Dendritic cell treated with granulocyte-macrophage colony-stimulating factor and Interleukin-4, amounts not matched to agents 40 ng/mL and 50 ng/mL, for 4 days (primary cell): ENCODE results near the gene ESR1.

Experiments used
- H3K27ac Mint-ChIP-seq: one replicate; pipeline ENCODE4 v1.8.0; 2022; ENCODE audit warnings: mild to moderate bottlenecking, mixed read lengths
- H3K27me3 Mint-ChIP-seq: one replicate; pipeline ENCODE4 v1.8.0; 2022; ENCODE audit warnings: mild to moderate bottlenecking, mixed read lengths
- H3K36me3 Mint-ChIP-seq: one replicate; pipeline ENCODE4 v1.8.0; 2022; ENCODE audit warnings: low read depth, mixed read lengths
- H3K4me1 Mint-ChIP-seq: one replicate; pipeline ENCODE4 v1.8.0; 2022; ENCODE audit warnings: low read depth, mixed read lengths
- H3K4me3 Mint-ChIP-seq: one replicate; pipeline ENCODE4 v1.8.0; 2022; ENCODE audit warnings: mild to moderate bottlenecking, moderate library complexity, mixed read lengths
- H3K9me3 Mint-ChIP-seq: one replicate; pipeline ENCODE4 v1.8.0; 2022; ENCODE audit warnings: mixed read lengths
- intact Hi-C: fragments of 100-400 bp; cut with micrococcal nuclease; formaldehyde crosslinking; loops from one replicate; pipeline ENCODE4 v1.15.0; 2022

The ESR1 gene

DNA sequence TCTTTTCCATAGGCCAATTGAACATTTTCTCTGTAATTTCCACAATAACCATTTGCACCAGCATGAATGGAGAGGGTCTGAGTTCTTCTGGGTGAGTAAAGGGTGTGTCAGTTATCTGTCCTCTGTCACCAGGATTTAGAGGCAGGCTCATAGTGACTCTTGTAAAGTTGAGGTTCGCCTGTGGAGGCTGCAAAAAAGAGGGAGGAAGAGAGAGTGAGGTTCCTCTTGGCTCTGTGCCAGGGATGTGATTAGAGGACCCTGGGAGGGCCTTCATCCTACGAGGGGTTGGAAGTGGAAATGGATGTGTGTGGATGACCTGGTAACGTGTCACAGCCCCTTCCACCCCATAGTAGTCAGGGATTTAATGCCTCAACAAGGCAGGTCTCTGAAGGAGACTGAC lies 242.0 kb downstream of the ESR1 start:
- peaks cover 5% of the 10 kb centered on the region for H3K4me1 Mint-ChIP-seq
- intact Hi-C loops: no loop called here
- no peaks in the 10 kb centered on the region for H3K9me3 Mint-ChIP-seq
- H3K27ac Mint-ChIP-seq: no peak overlapping the region
- no peaks in the 10 kb centered on the region for H3K36me3 Mint-ChIP-seq
- no peaks in the 10 kb centered on the region for H3K27me3 Mint-ChIP-seq
- H3K4me3 Mint-ChIP-seq: no peak overlapping the region

GRCh38 chr6:152050451-152051195 lies 243.1 kb downstream of the ESR1 start:
- no peak overlapping the region for H3K4me3 Mint-ChIP-seq
- no peaks in the 10 kb centered on the region for H3K9me3 Mint-ChIP-seq
- no peaks in the 10 kb centered on the region for H3K27me3 Mint-ChIP-seq
- no peaks in the 10 kb centered on the region for H3K36me3 Mint-ChIP-seq
- H3K27ac Mint-ChIP-seq: no peak overlapping the region
- intact Hi-C loops: no loop called here
- H3K4me1 Mint-ChIP-seq: peaks cover 5% of the 10 kb centered on the region

- no peaks in the 10 kb centered on the region for H3K36me3 Mint-ChIP-seq
- intact Hi-C loops: no loop called here
These were observed 244.6 kb downstream of the ESR1 start for GRCh38 chr6:152052061-152052460.

GRCh38 chr6:152053332-152053731 lies 245.8 kb downstream of the ESR1 start:
- Mint-ChIP-seq H3K27me3 (no peaks in the 10 kb centered on the region), H3K9me3 (no peaks in the 10 kb centered on the region), H3K4me1 (peaks cover 5% of the 10 kb centered on the region), H3K27ac (no peak overlapping the region), H3K36me3 (no peaks in the 10 kb centered on the region), H3K4me3 (no peak overlapping the region)
- intact Hi-C loops: no loop called here

More at GRCh38 chr6:152052061-152052460, 244.6 kb downstream of the ESR1 start:
- H3K9me3 Mint-ChIP-seq: no peaks in the 10 kb centered on the region
- no peak overlapping the region for H3K27ac Mint-ChIP-seq
- H3K4me1 Mint-ChIP-seq: peaks cover 5% of the 10 kb centered on the region
- H3K27me3 Mint-ChIP-seq: no peaks in the 10 kb centered on the region
- no peak overlapping the region for H3K4me3 Mint-ChIP-seq

DNA sequence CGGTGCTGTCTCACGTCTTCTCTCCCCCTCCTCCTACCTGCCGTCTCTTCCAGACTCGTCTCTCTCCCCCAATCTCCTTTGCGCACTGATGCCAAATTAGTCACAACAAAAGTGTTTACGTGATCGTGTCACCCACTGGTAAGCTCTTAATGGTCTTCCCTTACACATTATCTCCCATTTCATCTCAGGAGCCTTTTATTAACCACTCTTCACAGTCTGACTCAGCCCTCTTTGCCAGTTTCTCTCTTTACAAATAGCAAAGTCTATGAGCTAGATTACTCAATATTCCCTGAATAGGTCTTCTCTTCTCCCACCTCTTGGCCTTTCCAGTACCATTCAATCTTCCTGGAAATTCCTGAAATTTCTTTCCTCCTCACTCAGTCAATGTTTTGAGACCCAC lies 247.0 kb downstream of the ESR1 start:
- intact Hi-C loops: no loop called here
- Mint-ChIP-seq H3K9me3 (no peaks in the 10 kb centered on the region), H3K4me1 (peaks cover 3% of the 10 kb centered on the region), H3K27me3 (no peaks in the 10 kb centered on the region), H3K4me3 (no peak overlapping the region), H3K36me3 (no peaks in the 10 kb centered on the region), H3K27ac (no peak overlapping the region)

DNA sequence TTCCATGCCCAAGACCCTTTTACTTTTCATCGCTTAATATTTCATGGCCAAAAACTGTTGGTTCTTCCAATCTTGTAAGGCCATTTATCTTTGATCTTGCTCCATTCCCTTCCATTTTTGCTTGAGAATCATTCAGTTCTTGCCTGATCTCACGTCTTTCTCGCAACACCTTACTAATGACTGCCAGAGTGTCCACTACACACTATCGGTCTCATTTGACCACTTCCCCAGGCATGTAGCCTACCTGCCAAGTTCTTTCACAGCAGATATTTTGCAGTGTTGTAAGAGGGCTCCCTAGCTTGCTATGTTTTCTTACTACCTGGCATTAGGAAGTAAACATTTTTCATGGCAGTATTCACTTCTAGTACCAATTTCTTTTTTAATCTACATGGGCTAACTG lies 248.0 kb downstream of the ESR1 start:
- H3K27me3 Mint-ChIP-seq: no peaks in the 10 kb centered on the region
- no peaks in the 10 kb centered on the region for H3K36me3 Mint-ChIP-seq
- no peaks in the 10 kb centered on the region for H3K4me1 Mint-ChIP-seq
- H3K27ac Mint-ChIP-seq: no peak overlapping the region
- intact Hi-C loops: no loop called here
- H3K4me3 Mint-ChIP-seq: no peak overlapping the region
- H3K9me3 Mint-ChIP-seq: no peaks in the 10 kb centered on the region

DNA sequence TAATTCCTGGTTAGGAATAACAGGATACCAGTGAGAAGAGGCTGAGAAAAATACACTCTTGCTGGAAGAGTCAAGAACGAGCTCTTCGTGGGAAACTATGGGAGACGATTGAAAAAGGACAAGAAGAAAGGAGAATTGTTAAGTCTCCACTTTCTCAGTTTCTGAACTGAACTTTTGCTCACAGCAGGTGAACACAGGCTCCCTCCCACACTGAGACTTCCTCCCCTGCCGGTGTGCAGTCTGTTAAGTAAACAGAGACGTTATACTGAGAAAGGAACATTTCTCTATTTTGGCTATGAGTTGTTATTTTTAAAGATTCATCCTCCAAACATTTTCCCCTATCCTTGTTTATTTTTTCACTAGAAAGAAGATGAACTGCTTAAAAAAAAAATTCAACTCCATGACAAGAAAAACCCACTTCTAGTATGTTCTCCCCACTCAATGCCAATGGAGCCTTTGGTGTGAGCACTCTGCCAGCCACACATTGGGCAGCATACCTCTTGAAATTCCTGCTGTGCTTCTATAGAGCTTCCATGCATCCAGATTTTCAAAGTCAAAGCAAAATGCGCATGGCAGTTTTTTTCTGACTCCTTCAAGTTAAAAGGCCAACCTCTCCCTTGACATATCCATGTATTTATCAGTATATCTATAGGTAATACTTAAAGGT lies 250.5 kb downstream of the ESR1 start:
- H3K9me3 Mint-ChIP-seq: no peaks in the 10 kb centered on the region
- H3K27ac Mint-ChIP-seq: no peak overlapping the region
- intact Hi-C loops: no loop called here

DNA sequence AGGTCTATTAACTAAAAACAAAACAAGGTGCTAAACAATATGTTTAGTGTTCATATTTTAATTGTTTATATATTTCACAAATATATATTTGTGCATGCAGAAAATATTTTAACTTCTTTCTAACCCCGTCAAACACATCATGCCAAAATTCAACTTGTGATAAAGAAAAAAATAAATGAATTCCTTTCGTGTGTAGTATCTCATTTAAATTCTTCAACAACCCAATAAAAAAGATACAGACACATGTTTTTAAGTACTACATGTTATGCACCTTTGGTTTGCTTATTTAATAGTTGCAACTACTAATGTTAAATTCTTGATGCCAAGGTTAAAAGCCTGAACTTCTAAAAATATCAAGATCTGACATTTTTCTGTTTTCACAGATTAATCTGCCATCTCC lies 252.4 kb downstream of the ESR1 start:
- H3K4me3 Mint-ChIP-seq: no peak overlapping the region
- no peak overlapping the region for H3K27ac Mint-ChIP-seq
- no peaks in the 10 kb centered on the region for H3K27me3 Mint-ChIP-seq
- H3K4me1 Mint-ChIP-seq: no peaks in the 10 kb centered on the region
- H3K36me3 Mint-ChIP-seq: no peaks in the 10 kb centered on the region
- H3K9me3 Mint-ChIP-seq: no peaks in the 10 kb centered on the region
- intact Hi-C loops: no loop called here

More for the DNA sequence above, 250.5 kb downstream of the ESR1 start:
- no peaks in the 10 kb centered on the region for H3K4me1 Mint-ChIP-seq
- no peak overlapping the region for H3K4me3 Mint-ChIP-seq
- no peaks in the 10 kb centered on the region for H3K27me3 Mint-ChIP-seq
- H3K36me3 Mint-ChIP-seq: no peaks in the 10 kb centered on the region

- intact Hi-C loops: no loop called here
- Mint-ChIP-seq H3K4me1 (no peaks in the 10 kb centered on the region), H3K36me3 (no peaks in the 10 kb centered on the region), H3K27me3 (no peaks in the 10 kb centered on the region), H3K4me3 (no peak overlapping the region), H3K27ac (no peak overlapping the region), H3K9me3 (no peaks in the 10 kb centered on the region)
These were observed 255.0 kb downstream of the ESR1 start for GRCh38 chr6:152062476-152062875.

GRCh38 chr6:152063170-152063921 lies 255.9 kb downstream of the ESR1 start:
- H3K27me3 Mint-ChIP-seq: no peaks in the 10 kb centered on the region
- H3K27ac Mint-ChIP-seq: no peak overlapping the region
- no peaks in the 10 kb centered on the region for H3K9me3 Mint-ChIP-seq
- no peaks in the 10 kb centered on the region for H3K4me1 Mint-ChIP-seq
- no peaks in the 10 kb centered on the region for H3K36me3 Mint-ChIP-seq
- intact Hi-C loops: no loop called here
- H3K4me3 Mint-ChIP-seq: no peak overlapping the region

- H3K27ac Mint-ChIP-seq: no peak overlapping the region
- H3K9me3 Mint-ChIP-seq: no peaks in the 10 kb centered on the region
- no peaks in the 10 kb centered on the region for H3K4me1 Mint-ChIP-seq
- intact Hi-C loops: no loop called here
- H3K36me3 Mint-ChIP-seq: no peaks in the 10 kb centered on the region
- no peaks in the 10 kb centered on the region for H3K27me3 Mint-ChIP-seq
- H3K4me3 Mint-ChIP-seq: no peak overlapping the region
These were observed 261.3 kb downstream of the ESR1 start for GRCh38 chr6:152068622-152069261.

GRCh38 chr6:152070556-152070955 lies 263.1 kb downstream of the ESR1 start:
- no peak overlapping the region for H3K27ac Mint-ChIP-seq
- no peaks in the 10 kb centered on the region for H3K4me1 Mint-ChIP-seq
- intact Hi-C loops: no loop called here
- no peaks in the 10 kb centered on the region for H3K36me3 Mint-ChIP-seq
- H3K4me3 Mint-ChIP-seq: no peak overlapping the region
- H3K27me3 Mint-ChIP-seq: no peaks in the 10 kb centered on the region
- peaks cover 14% of the 10 kb centered on the region for H3K9me3 Mint-ChIP-seq

- intact Hi-C loops: no loop called here
- Mint-ChIP-seq H3K27me3 (no peaks in the 10 kb centered on the region), H3K4me1 (no peaks in the 10 kb centered on the region), H3K27ac (no peak overlapping the region), H3K9me3 (peaks cover 22% of the 10 kb centered on the region), H3K4me3 (no peak overlapping the region), H3K36me3 (no peaks in the 10 kb centered on the region)
These were observed 263.8 kb downstream of the ESR1 start for GRCh38 chr6:152071318-152071717.

- H3K4me3 Mint-ChIP-seq: no peak overlapping the region
- no peak overlapping the region for H3K27ac Mint-ChIP-seq
- H3K4me1 Mint-ChIP-seq: no peaks in the 10 kb centered on the region
- no peaks in the 10 kb centered on the region for H3K27me3 Mint-ChIP-seq
- intact Hi-C loops: no loop called here
- H3K9me3 Mint-ChIP-seq: peaks cover 27% of the 10 kb centered on the region
- H3K36me3 Mint-ChIP-seq: no peaks in the 10 kb centered on the region
These were observed 264.4 kb downstream of the ESR1 start for GRCh38 chr6:152071843-152072242.
